Activated gamma-delta T cell treated with Interleukin-2 at 50 U/mL for 16 hours (primary cell): ENCODE measurements around the gene MLH1.

Experiments used
- DNase-seq: peaks from one replicate; pipeline ENCODE4 v3.0.0-alpha.2; 2020

The MLH1 gene

DNA sequence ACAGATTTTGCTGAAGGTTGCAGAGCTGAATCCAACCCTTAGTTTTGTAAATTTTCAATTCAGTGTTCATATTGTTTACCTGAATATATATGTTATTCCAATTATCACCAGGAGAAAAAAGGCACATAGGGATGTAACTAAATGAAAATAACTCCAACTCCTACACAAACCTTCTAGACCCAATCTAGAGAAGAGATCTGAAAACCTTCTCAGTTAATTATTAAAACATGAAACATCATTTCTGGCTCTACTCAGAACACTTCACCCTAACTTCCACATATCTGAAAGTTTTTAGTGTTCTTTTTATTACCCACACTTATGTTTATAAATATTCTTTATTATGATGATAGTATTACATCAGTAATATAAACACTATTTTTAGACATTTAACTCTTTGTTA, 104.5 kb downstream of the MLH1 start:
- DNase-seq, result no peak

DNA sequence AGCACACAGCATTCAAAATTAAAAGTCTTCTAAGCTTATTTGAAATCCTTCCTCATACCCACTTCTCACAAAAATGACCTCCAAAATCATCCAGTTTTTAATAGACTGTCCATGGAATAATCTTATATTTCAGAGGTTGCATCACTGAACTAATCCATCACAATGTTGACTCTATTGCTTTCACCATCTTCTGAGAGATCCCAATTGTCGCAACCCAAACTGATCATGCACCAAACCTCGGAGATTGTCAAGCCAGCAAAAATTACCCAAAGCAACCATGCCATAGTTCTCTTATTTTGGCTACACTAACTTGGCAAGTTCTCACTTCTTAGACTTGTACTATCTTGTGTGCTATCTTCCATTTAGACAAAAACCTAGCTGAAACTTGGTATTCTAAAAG, 105.6 kb downstream of the MLH1 start:
- DNase-seq, result no peak

DNA sequence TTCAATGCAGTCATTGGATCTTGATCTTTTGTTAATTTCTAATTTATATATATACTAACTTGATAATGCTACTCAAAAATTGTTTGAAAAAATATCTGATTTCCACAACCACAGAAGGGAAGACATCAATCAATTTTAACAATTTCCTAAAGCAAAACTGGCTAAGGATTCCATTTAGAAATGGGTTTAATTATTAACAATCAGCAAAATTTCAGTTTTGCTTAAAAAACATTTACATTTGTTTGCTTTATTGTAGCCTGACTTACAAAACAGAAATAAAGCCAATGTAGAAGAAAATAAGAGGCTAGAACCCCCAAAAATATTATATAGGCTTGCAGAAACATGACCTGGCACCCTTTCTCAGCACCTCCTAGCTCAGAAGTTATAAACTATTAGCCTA, 106.2 kb downstream of the MLH1 start:
- DNase-seq, result no peak

- no peak for DNase-seq
These were observed 107.1 kb downstream of the MLH1 start for GRCh38 chr3:37100411-37100810.
